Naive B cell (primary cell): ENCODE results near the gene ZNF770. TPM values are rescaled to one million over a fixed set of nuclear protein-coding genes. Genes with fewer than 3 reads are reported as not detected.
"Not testable (repeated sequence)": the region's sequence is repeated elsewhere in the genome, so short reads cannot be mapped to it uniquely, and the experiment has no call there.

ENCODE experiments used
- ATAC-seq, 2 donors: fragments of 150-1000 bp; cut with Tn5 transposase; 2 replicates each; pipeline ENCODE4 v1.10.0; 2021; ENCODE audit warnings: low read depth in 2 of 2, mild to moderate bottlenecking in 2 of 2, moderate library complexity in 2 of 2
- DNase-seq: peaks from one replicate; pipeline ENCODE4 v3.0.0; 2022
- H3K27ac Mint-ChIP-seq, 6 donors: one replicate each; pipeline ENCODE4 v1.8.0; 2020 to 2022; ENCODE audit warnings: mild to moderate bottlenecking in 6 of 6, mixed read lengths in 6 of 6, moderate library complexity in 5 of 6, inconsistent platforms in 2 of 6
- H3K27me3 Mint-ChIP-seq, 3 donors: one replicate each; pipeline ENCODE4 v1.8.0; 2021 to 2022; ENCODE audit warnings: mixed read lengths in 3 of 3, mild to moderate bottlenecking in 1 of 3
- H3K36me3 Mint-ChIP-seq, 2 donors: one replicate each; pipeline ENCODE4 v1.8.0; 2020 to 2022; ENCODE audit warnings: mixed read lengths in 2 of 2, inconsistent platforms in 1 of 2, mild to moderate bottlenecking in 1 of 2
- H3K4me1 Mint-ChIP-seq, 3 donors: one replicate each; pipeline ENCODE4 v1.8.0; 2020 to 2022; ENCODE audit warnings: mixed read lengths in 3 of 3, inconsistent platforms in 1 of 3, mild to moderate bottlenecking in 1 of 3, moderate library complexity in 1 of 3
- H3K4me3 Mint-ChIP-seq, 8 donors: one replicate each; pipeline ENCODE4 v1.8.0; 2020 to 2022; ENCODE audit warnings: mild to moderate bottlenecking in 8 of 8, mixed read lengths in 8 of 8, moderate library complexity in 8 of 8, inconsistent platforms in 2 of 8
- H3K9me3 Mint-ChIP-seq, 7 donors: one replicate each; pipeline ENCODE4 v1.8.0; 2020 to 2022; ENCODE audit warnings: mixed read lengths in 7 of 7, mild to moderate bottlenecking in 5 of 7, inconsistent platforms in 2 of 7, moderate library complexity in 1 of 7
- polyA plus RNA-seq, 6 donors: library from polyadenylated mRNA; unstranded; fragments of 300-500 nt; fragmentation: Illumina TruSeq; gene quantifications; one replicate each; pipeline ENCODE4 v1.2.3, GENCODE V29; 2021; ENCODE audit warnings: low read depth in 6 of 6

ZNF770 gene
- polyA plus RNA-seq, 6 donors from 2014 or later: 67.4 to 180 (median 148) TPM

GRCh38 chr15:34994925-34995324 lies 6.8 kb upstream of the ZNF770 start:
- H3K36me3 Mint-ChIP-seq: no peaks in the 10 kb centered on the region
- no peak for ATAC-seq
- H3K4me1 Mint-ChIP-seq: no peaks in the 10 kb centered on the region

GRCh38 chr15:34993877-34994276 lies 5.8 kb upstream of the ZNF770 start:
- Mint-ChIP-seq H3K36me3 (no peaks in the 10 kb centered on the region), H3K4me3 (peak overlapping the region in 1 of 8 donors; percentile 6), H3K27ac (no peak overlapping the region), H3K4me1 (peaks cover 0 to 9% (median 5%) of the 10 kb centered on the region in 3 donors), H3K9me3 (peaks cover 0 to 2% (median 0%) of the 10 kb centered on the region in 7 donors), H3K27me3 (peaks cover 10 to 42% (median 11%) of the 10 kb centered on the region in 3 donors)
- ATAC-seq (no peak), DNase-seq (no peak)

More at GRCh38 chr15:34994925-34995324, 6.8 kb upstream of the ZNF770 start:
- Mint-ChIP-seq H3K9me3 (peaks cover 0 to 2% (median 0%) of the 10 kb centered on the region in 7 donors), H3K4me3 (peak overlapping the region in 1 of 8 donors; percentile 12), H3K27ac (no peak overlapping the region), H3K27me3 (peaks cover 11 to 47% (median 12%) of the 10 kb centered on the region in 3 donors)
- no peak for DNase-seq

- H3K36me3 Mint-ChIP-seq: no peaks in the 10 kb centered on the region
- DNase-seq (no peak), ATAC-seq (no peak)
- peaks cover 0 to 9% (median 5%) of the 10 kb centered on the region in 3 donors for H3K4me1 Mint-ChIP-seq
- H3K27ac Mint-ChIP-seq: no peak overlapping the region
- peaks cover 6 to 38% (median 11%) of the 10 kb centered on the region in 3 donors for H3K27me3 Mint-ChIP-seq
- H3K9me3 Mint-ChIP-seq: peaks cover 0 to 2% (median 0%) of the 10 kb centered on the region in 7 donors
- peak overlapping the region in 1 of 8 donors; percentile 6 for H3K4me3 Mint-ChIP-seq
These were observed 5.3 kb upstream of the ZNF770 start for GRCh38 chr15:34993412-34993811.

GRCh38 chr15:34987609-34988026 lies 469 bp downstream of the ZNF770 start:
- H3K9me3 Mint-ChIP-seq: no peaks in the 10 kb centered on the region
- H3K4me1 Mint-ChIP-seq: peaks cover 15 to 39% (median 27%) of the 10 kb centered on the region in 3 donors
- H3K36me3 Mint-ChIP-seq: no peaks in the 10 kb centered on the region
- ATAC-seq (no peak), DNase-seq (no peak)
- peak overlapping the region; percentile 97 to 99 (median 98) for H3K4me3 Mint-ChIP-seq
- H3K27ac Mint-ChIP-seq: peak overlapping the region; percentile 96 to 99 (median 98)
- peaks cover 0 to 4% (median 0%) of the 10 kb centered on the region in 3 donors for H3K27me3 Mint-ChIP-seq

- no peaks in the 10 kb centered on the region for H3K9me3 Mint-ChIP-seq
- ATAC-seq: no peak
- H3K4me3 Mint-ChIP-seq: peak overlapping the region; percentile 97 to 99 (median 98)
- no peak for DNase-seq
- H3K27ac Mint-ChIP-seq: peak overlapping the region; percentile 96 to 99 (median 98)
- no peaks in the 10 kb centered on the region for H3K27me3 Mint-ChIP-seq
- H3K4me1 Mint-ChIP-seq: peaks cover 15 to 39% (median 27%) of the 10 kb centered on the region in 3 donors
- peaks cover 0 to 4% of the 10 kb centered on the region in 2 donors for H3K36me3 Mint-ChIP-seq
These were observed 1.2 kb downstream of the ZNF770 start for GRCh38 chr15:34986771-34987480.

GRCh38 chr15:34986326-34986725 lies 1.8 kb downstream of the ZNF770 start:
- Mint-ChIP-seq H3K27me3 (no peaks in the 10 kb centered on the region), H3K4me1 (peaks cover 15 to 39% (median 27%) of the 10 kb centered on the region in 3 donors), H3K9me3 (no peaks in the 10 kb centered on the region), H3K4me3 (peak overlapping the region in 7 of 8 donors; percentile 97 to 99 (median 99)), H3K27ac (peak overlapping the region in 5 of 6 donors; percentile 76 to 98 (median 93)), H3K36me3 (peaks cover 0 to 10% of the 10 kb centered on the region in 2 donors)
- ATAC-seq: no peak
- no peak for DNase-seq

- H3K27me3 Mint-ChIP-seq: no peaks in the 10 kb centered on the region
- no peak for ATAC-seq
- H3K36me3 Mint-ChIP-seq: peaks cover 0 to 13% of the 10 kb centered on the region in 2 donors
- peak overlapping the region in 4 of 6 donors; percentile 18 to 44 (median 35) for H3K27ac Mint-ChIP-seq
- H3K4me3 Mint-ChIP-seq: peak overlapping the region in 5 of 8 donors; percentile 5 to 98 (median 36)
- no peak for DNase-seq
- H3K9me3 Mint-ChIP-seq: no peaks in the 10 kb centered on the region
- peaks cover 15 to 39% (median 27%) of the 10 kb centered on the region in 3 donors for H3K4me1 Mint-ChIP-seq
These were observed 3.0 kb downstream of the ZNF770 start for GRCh38 chr15:34984889-34985630.

GRCh38 chr15:34976743-34977142 lies 11.3 kb downstream of the ZNF770 start:
- Mint-ChIP-seq H3K27ac (peak overlapping the region in 2 of 6 donors; percentile 27 to 41), H3K36me3 (peaks cover 0 to 7% of the 10 kb centered on the region in 2 donors), H3K4me3 (no peak overlapping the region), H3K9me3 (no peaks in the 10 kb centered on the region), H3K4me1 (no peaks in the 10 kb centered on the region), H3K27me3 (no peaks in the 10 kb centered on the region)
- ATAC-seq (no peak), DNase-seq (no peak)

GRCh38 chr15:34976073-34976472 lies 12.0 kb downstream of the ZNF770 start:
- H3K36me3 Mint-ChIP-seq: peaks cover 0 to under 1% of the 10 kb centered on the region in 2 donors

GRCh38 chr15:34973512-34973911 lies 14.6 kb downstream of the ZNF770 start:
- peak overlapping the region in 1 of 8 donors; percentile 9 for H3K4me3 Mint-ChIP-seq
- H3K36me3 Mint-ChIP-seq: no peaks in the 10 kb centered on the region
- peak overlapping the region in 1 of 6 donors; percentile 35 for H3K27ac Mint-ChIP-seq

More at GRCh38 chr15:34976073-34976472, 12.0 kb downstream of the ZNF770 start:
- no peaks in the 10 kb centered on the region for H3K27me3 Mint-ChIP-seq
- ATAC-seq: no peak
- no peak overlapping the region for H3K27ac Mint-ChIP-seq
- no peak overlapping the region for H3K4me3 Mint-ChIP-seq
- H3K4me1 Mint-ChIP-seq: no peaks in the 10 kb centered on the region
- no peak for DNase-seq
- H3K9me3 Mint-ChIP-seq: no peaks in the 10 kb centered on the region

GRCh38 chr15:34970098-34970643 lies 17.9 kb downstream of the ZNF770 start:
- not testable (repeated sequence) for H3K27me3 Mint-ChIP-seq, DNase-seq, ATAC-seq, H3K9me3 Mint-ChIP-seq
- Mint-ChIP-seq H3K4me1 (peaks cover 40 to 47% (median 46%) of the 10 kb centered on the region in 3 donors), H3K27ac (peak overlapping the region in 3 of 6 donors; percentile 74 to 98 (median 95)), H3K4me3 (peak overlapping the region; percentile 95 to 100 (median 98)), H3K36me3 (peaks cover 0 to 17% of the 10 kb centered on the region in 2 donors)

More at GRCh38 chr15:34973512-34973911, 14.6 kb downstream of the ZNF770 start:
- no peaks in the 10 kb centered on the region for H3K9me3 Mint-ChIP-seq
- peaks cover 15 to 16% (median 15%) of the 10 kb centered on the region in 3 donors for H3K4me1 Mint-ChIP-seq
- ATAC-seq: no peak
- DNase-seq: no peak
- no peaks in the 10 kb centered on the region for H3K27me3 Mint-ChIP-seq

- ATAC-seq: peak; percentile 91 to 93
- H3K4me1 Mint-ChIP-seq: peaks cover 40 to 49% (median 47%) of the 10 kb centered on the region in 3 donors
- peak within 1 kb of the TSS; percentile 74 to 98 (median 95) for H3K27ac Mint-ChIP-seq
- H3K4me3 Mint-ChIP-seq: peak within 1 kb of the TSS; percentile 95 to 100 (median 98)
- no peaks in the 10 kb centered on the region for H3K9me3 Mint-ChIP-seq
- H3K36me3 Mint-ChIP-seq: peaks cover 1 to 17% of the 10 kb centered on the region in 2 donors
- no peaks in the 10 kb centered on the region for H3K27me3 Mint-ChIP-seq
- DNase-seq: peak; percentile 87
These were observed 18.6 kb downstream of the ZNF770 start, which contains the start of gene AQR for GRCh38 chr15:34969340-34970097. AQR (minus strand) TSS chr15:34969742; CDS start chr15:34969613, 129 bp downstream.
